Nucleus accumbens (tissue), 56 donors: ENCODE results near the gene GPR155.
"Not testable (repeated sequence)": the region's sequence is repeated elsewhere in the genome, so short reads cannot be mapped to it uniquely, and the experiment has no call there.

Experiments
- DNase-seq, 56 donors: peaks; one replicate each; lab custom pipeline; 2025; lab: John Stamatoyannopoulos, UW

GPR155 gene

GRCh38 chr2:174492963-174493431 is 6.2 kb upstream of the GPR155 start:
- no peak for DNase-seq

GRCh38 chr2:174491947-174492346 is 5.1 kb upstream of the GPR155 start:
- DNase-seq, result no peak

DNA sequence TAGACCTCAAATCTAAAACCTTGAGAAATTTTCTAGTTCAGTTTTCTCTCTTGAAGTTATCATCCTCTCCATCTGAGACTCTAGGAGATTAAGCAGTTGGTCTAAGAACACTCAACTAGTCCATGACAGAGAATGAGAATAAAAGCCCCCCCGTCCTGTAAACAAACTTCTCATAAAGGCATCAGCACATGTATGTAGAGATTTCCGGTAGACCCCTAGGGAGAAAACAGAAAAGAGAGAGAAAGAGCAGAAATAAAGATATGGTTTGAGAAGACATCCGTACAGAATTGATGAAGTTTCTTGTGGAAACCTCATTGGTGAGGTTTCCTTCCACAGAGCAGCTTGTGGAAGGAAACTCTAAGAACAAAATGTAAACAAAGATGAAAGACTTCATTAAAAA is 3.2 kb upstream of the GPR155 start:
- DNase-seq, result no peak

- not testable (repeated sequence) for DNase-seq
Observed at GRCh38 chr2:174489520-174489919, 2.7 kb upstream of the GPR155 start.

DNA sequence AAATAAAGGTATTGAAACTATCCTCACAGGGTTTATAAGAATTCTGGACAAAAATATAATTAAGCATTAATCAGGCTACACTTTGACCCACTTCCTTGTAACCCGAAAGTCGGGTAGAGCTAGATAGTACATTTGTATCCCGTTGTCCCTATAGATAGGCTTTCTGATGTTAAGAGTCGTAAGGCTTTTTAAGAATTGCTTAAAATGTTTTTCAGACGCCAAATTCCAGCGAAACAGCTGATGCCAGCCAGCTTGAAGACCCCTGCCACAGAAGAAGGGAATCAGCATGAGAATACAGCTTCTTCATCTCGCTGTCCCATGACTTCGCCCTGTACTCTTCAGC is 962 bp upstream of the GPR155 start:
- no peak for DNase-seq

DNA sequence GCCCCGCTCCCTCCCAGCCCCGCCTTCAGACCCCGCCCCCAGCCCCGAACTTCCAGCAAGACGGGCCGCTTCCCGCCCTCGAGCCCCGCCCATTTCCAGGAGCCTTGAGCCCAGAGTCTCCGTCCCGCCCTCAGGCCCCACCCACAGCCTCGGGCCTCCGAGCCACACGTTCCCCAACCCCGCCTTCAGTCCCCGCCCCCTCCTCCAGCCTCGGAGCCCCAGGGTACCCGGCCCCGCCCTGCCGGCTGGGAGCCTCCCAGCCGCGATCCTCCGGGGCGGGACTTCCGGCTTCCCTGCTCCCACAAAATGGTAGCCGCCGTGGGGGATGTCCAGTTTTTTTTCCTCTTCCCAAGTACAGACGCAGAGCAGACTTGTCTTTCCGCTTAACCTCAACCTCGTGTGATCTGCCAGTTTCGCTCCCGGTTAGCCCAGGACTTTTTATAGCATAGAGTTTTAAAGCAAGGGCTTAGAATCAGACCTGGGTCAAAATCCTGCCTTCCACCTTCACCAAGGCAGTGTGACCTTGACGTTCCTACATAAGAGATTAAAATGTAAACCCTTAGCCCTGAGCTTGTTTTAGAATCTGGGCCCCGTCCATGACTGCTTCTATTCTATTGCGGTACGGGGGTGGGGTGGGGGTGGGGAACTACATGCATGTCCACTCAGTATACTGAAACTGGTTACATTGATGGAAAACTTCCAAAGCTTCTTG is 435 bp upstream of the GPR155 start:
- peak in 55 of 56 donors; percentile 55 to 99 (median 97) for DNase-seq

- peak in 28 of 56 donors; percentile 14 to 72 (median 44) for DNase-seq
Observed at GRCh38 chr2:174485788-174486562, 854 bp downstream of the GPR155 start.

DNA sequence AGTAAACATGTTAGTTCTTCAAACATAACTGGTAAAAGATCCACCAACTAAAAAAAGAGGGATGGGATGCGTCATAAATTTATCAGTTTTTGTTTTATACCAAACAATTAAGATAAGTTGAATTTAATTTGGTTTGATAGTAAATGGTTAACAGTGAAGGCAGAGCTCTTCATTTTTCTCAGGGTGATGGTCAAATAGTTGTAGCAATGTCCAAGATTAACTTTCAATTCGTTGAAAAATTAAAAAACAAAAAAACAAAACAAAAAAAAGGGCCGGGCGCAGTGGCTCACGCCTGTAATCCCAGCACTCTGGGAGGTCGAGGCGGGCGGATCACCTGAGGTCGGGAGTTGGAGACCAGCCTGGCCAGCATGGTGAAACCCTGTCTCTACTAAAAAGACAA is 1.8 kb downstream of the GPR155 start:
- not testable (repeated sequence) for DNase-seq

DNA sequence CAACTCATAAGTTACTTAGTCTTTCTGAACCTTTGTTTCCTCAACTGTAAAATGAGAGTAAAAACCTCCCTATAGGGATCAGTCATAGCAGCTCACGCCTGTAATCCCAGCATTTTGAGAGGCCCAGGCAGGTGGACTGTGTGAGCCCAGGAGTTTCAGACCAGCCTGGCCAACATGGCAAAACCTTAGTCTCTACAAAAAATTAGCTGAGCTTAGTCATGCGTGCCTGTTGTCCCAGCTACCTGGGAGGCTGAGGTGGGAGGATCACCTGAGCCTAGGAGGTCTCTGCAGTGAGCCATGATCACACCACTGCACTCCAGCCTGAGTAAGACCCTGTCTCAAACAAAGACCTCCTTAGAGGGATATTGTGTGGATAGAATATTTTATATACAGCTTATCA is 2.3 kb downstream of the GPR155 start:
- DNase-seq, result no peak

- no peak for DNase-seq
Observed at GRCh38 chr2:174482854-174483253, 4.0 kb downstream of the GPR155 start.

DNA sequence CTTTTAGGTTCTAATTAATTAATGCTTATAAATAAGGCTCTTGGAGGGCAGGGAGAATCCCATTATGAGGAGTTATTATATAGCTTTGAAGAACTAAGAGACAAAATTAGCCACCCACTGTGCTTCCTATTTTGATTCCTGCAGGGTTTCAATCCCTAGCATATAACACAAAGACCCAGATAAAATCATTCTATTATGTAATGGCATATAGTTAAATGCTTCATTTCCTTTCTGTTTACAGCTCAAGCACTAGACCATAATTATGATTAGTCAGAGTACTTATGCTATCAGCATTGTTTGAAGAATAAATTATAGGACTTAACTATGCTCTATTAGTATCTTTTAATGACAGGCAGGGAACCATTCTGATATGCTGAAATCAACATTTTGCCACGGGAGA is 9.1 kb downstream of the GPR155 start:
- no peak for DNase-seq

GRCh38 chr2:174473796-174474195 is 13.0 kb downstream of the GPR155 start:
- no peak for DNase-seq

DNA sequence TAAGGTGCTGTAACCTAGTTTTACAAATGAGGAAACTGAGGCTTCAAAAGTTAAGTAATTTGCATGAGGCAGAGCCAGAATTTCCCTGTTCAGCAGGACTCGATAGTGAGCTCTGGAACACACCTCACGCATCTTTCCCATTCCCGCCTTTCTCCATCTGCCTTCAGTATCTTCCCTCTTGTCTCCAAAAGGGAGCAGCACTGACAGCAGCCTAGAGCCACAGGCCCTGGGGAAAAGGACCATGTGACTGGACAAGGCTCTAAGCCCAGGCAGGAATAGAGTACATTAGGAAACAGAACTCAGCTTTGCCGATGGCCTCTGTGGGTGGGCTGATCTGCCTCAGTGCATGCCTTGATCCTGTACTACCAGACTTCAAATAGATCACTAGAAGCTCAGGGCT is 21.5 kb downstream of the GPR155 start:
- DNase-seq, result peak in 1 of 56 donors; percentile 2

- no peak for DNase-seq
Observed at GRCh38 chr2:174461221-174461620, 25.6 kb downstream of the GPR155 start.

- DNase-seq, result no peak
Observed at GRCh38 chr2:174454566-174454965, 32.3 kb downstream of the GPR155 start.

GRCh38 chr2:174450021-174450816 is 36.6 kb downstream of the GPR155 start:
- no peak for DNase-seq

DNA sequence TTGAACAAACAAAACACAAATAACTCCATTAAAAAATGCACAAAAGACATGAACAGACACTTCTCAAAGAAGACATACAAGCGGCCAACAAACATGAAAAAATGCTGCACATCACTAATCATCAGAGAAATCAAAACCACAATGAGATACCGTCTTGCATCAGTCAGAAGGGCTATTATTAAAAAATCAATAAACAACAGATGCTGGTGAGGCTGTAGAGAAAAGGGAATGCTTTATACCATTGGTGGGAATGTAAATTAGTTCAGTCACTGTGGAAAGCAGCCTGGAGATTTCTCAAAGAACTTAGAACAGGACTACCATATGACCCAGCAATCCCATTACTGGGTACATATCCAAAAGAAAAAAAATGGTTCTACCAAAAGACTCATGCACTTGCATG is 37.8 kb downstream of the GPR155 start:
- DNase-seq, result no peak

DNA sequence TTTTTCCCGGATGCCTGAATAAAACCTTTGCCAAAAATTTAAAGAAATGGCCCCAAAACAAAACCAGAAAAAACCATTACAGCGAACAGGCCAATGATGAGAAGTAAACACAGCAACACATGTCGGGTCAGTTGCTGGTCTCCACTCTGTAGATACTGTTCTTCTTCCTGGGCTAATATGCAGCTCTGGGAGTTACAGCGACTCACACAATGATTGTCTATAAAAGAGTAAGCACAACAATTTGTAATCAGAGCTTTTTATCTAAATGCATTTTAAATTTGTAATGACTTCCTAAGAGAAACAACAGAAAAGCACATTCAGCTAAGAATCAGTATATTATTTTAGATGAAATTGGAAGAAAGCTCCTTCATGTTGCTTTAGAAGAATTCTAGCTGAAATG is 40.3 kb downstream of the GPR155 start:
- no peak for DNase-seq

DNA sequence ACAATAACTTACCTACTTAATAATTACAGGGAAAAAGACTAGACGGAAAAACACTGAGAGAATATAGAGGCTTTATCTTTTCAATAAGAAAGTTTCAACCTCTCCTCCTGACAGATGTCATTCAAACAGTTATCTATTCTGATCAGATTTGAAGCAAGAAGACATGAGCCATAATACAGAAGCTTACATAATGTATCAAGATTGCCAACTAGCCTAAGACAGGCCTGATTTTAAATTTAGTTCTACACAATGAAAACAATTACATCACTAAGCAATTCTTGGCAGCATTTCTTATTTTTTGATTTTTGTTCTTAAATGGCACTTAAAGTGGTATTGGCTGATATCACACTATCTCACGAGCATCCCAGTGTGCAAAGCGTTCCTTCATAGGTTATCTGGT is 41.6 kb downstream of the GPR155 start:
- no peak for DNase-seq

DNA sequence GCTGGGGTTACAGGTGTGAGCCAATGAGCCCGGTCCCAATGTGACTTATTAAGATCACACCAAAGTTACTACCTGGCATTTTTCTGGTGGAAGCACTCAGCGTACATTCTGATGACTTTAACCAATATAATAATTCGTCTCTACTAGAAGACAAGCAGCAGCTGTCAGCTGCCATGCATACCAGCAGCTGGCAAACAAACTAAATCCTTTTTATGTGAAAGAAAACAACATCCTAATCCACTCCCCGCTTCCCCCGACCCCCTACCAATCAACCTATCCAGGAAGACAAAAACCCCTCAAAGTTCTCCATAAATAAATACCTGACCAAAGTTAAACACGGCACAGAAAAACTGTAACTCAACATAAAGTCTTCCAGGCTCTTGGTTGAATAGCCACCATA is 42.1 kb downstream of the GPR155 start:
- no peak for DNase-seq
